ENCODE data around the gene PLOD3.

The PLOD3 gene

GRCh38 chr7:101166648-101166908 lies 50.8 kb downstream of the PLOD3 start:
- H3K36me3 ChIP-seq (ENCODE audit: insufficient read depth, insufficient read length, low read length) = no peaks in the 10 kb centered on the region
- H3K4me3 ChIP-seq (ENCODE audit: insufficient read length, low read depth) = peak overlapping the region; percentile 34
- peaks cover 53% of the 10 kb centered on the region for H3K27me3 ChIP-seq (ENCODE audit: insufficient read depth, insufficient read length)
- H3K4me1 ChIP-seq (ENCODE audit: insufficient read depth, insufficient read length) = peaks cover 14% of the 10 kb centered on the region
- TF ChIP-seq YY1 (IDR thresholded peaks at IDR 0.05; ENCODE audit: insufficient read depth, insufficient read length) = no peak
- no peak for TF ChIP-seq SUZ12 (IDR thresholded peaks at IDR 0.05; ENCODE audit: extremely low read depth, insufficient read depth, insufficient read length)
- no peak for TF ChIP-seq ZNF274 (IDR thresholded peaks at IDR 0.05; ENCODE audit: low read depth, low read length)
- no peaks in the 10 kb centered on the region for H3K9me3 ChIP-seq (ENCODE audit: insufficient read depth, low read length)
- H3K9ac ChIP-seq (ENCODE audit: insufficient read length, low read depth) = peak overlapping the region; percentile 6
- no peak for DNase-seq (ENCODE audit: low read depth, low spot score)

- no peak for TF ChIP-seq YY1 (IDR thresholded peaks at IDR 0.05; ENCODE audit: insufficient read depth, insufficient read length)
- TF ChIP-seq ZNF274 (IDR thresholded peaks at IDR 0.05; ENCODE audit: low read depth, low read length) = no peak
- TF ChIP-seq SUZ12 (IDR thresholded peaks at IDR 0.05; ENCODE audit: extremely low read depth, insufficient read depth, insufficient read length) = no peak
- DNase-seq (ENCODE audit: low read depth, low spot score) = no peak
- Histone ChIP-seq H3K9me3 (ENCODE audit: insufficient read depth, low read length) (no peaks in the 10 kb centered on the region), H3K27me3 (ENCODE audit: insufficient read depth, insufficient read length) (peaks cover 48% of the 10 kb centered on the region), H3K36me3 (ENCODE audit: insufficient read depth, insufficient read length, low read length) (no peaks in the 10 kb centered on the region), H3K9ac (ENCODE audit: insufficient read length, low read depth) (peak overlapping the region; percentile 61), H3K4me1 (ENCODE audit: insufficient read depth, insufficient read length) (peaks cover 11% of the 10 kb centered on the region), H3K4me3 (ENCODE audit: insufficient read length, low read depth) (peak overlapping the region; percentile 49)
Measured at GRCh38 chr7:101165958-101166647, 51.3 kb downstream of the PLOD3 start.

GRCh38 chr7:101165075-101165957 lies 52.1 kb downstream of the PLOD3 start, which contains the start of gene VGF:
VGF (minus strand) TSS chr7:101165569; CDS start chr7:101164843, 726 bp downstream.
- Histone ChIP-seq H3K9ac (ENCODE audit: insufficient read length, low read depth) (peak within 1 kb of the TSS; percentile 85), H3K4me3 (ENCODE audit: insufficient read length, low read depth) (peak within 1 kb of the TSS; percentile 66), H3K9me3 (ENCODE audit: insufficient read depth, low read length) (no peaks in the 10 kb centered on the region), H3K36me3 (ENCODE audit: insufficient read depth, insufficient read length, low read length) (peaks cover 2% of the 10 kb centered on the region), H3K27me3 (ENCODE audit: insufficient read depth, insufficient read length) (peaks cover 40% of the 10 kb centered on the region), H3K4me1 (ENCODE audit: insufficient read depth, insufficient read length) (peaks cover 13% of the 10 kb centered on the region)
- TF ChIP-seq SUZ12 (IDR thresholded peaks at IDR 0.05; ENCODE audit: extremely low read depth, insufficient read depth, insufficient read length) = no peak
- no peak for TF ChIP-seq YY1 (IDR thresholded peaks at IDR 0.05; ENCODE audit: insufficient read depth, insufficient read length)
- TF ChIP-seq ZNF274 (IDR thresholded peaks at IDR 0.05; ENCODE audit: low read depth, low read length) = no peak
- peak; percentile 90 for DNase-seq (ENCODE audit: low read depth, low spot score)

GRCh38 chr7:101164071-101164840 lies 53.1 kb downstream of the PLOD3 start:
- Histone ChIP-seq H3K4me3 (ENCODE audit: insufficient read length, low read depth) (peak overlapping the region; percentile 66), H3K36me3 (ENCODE audit: insufficient read depth, insufficient read length, low read length) (peaks cover 11% of the 10 kb centered on the region), H3K4me1 (ENCODE audit: insufficient read depth, insufficient read length) (peaks cover 15% of the 10 kb centered on the region), H3K9ac (ENCODE audit: insufficient read length, low read depth) (peak overlapping the region; percentile 85), H3K9me3 (ENCODE audit: insufficient read depth, low read length) (no peaks in the 10 kb centered on the region), H3K27me3 (ENCODE audit: insufficient read depth, insufficient read length) (peaks cover 30% of the 10 kb centered on the region)
- DNase-seq (ENCODE audit: low read depth, low spot score) = no peak
- TF ChIP-seq YY1 (IDR thresholded peaks at IDR 0.05; ENCODE audit: insufficient read depth, insufficient read length) (no peak), SUZ12 (IDR thresholded peaks at IDR 0.05; ENCODE audit: extremely low read depth, insufficient read depth, insufficient read length) (no peak), ZNF274 (IDR thresholded peaks at IDR 0.05; ENCODE audit: low read depth, low read length) (no peak)

GRCh38 chr7:101163279-101164070 lies 53.9 kb downstream of the PLOD3 start:
- Histone ChIP-seq H3K4me1 (ENCODE audit: insufficient read depth, insufficient read length) (peaks cover 18% of the 10 kb centered on the region), H3K4me3 (ENCODE audit: insufficient read length, low read depth) (peak overlapping the region; percentile 66), H3K36me3 (ENCODE audit: insufficient read depth, insufficient read length, low read length) (peaks cover 17% of the 10 kb centered on the region), H3K27me3 (ENCODE audit: insufficient read depth, insufficient read length) (peaks cover 22% of the 10 kb centered on the region), H3K9me3 (ENCODE audit: insufficient read depth, low read length) (no peaks in the 10 kb centered on the region), H3K9ac (ENCODE audit: insufficient read length, low read depth) (peak overlapping the region; percentile 85)
- DNase-seq (ENCODE audit: low read depth, low spot score) = no peak
- TF ChIP-seq YY1 (IDR thresholded peaks at IDR 0.05; ENCODE audit: insufficient read depth, insufficient read length) = no peak
- no peak for TF ChIP-seq ZNF274 (IDR thresholded peaks at IDR 0.05; ENCODE audit: low read depth, low read length)
- no peak for TF ChIP-seq SUZ12 (IDR thresholded peaks at IDR 0.05; ENCODE audit: extremely low read depth, insufficient read depth, insufficient read length)

GRCh38 chr7:101162551-101163278 lies 54.7 kb downstream of the PLOD3 start:
- Histone ChIP-seq H3K4me3 (ENCODE audit: insufficient read length, low read depth) (peak overlapping the region; percentile 50), H3K4me1 (ENCODE audit: insufficient read depth, insufficient read length) (peaks cover 18% of the 10 kb centered on the region), H3K9me3 (ENCODE audit: insufficient read depth, low read length) (no peaks in the 10 kb centered on the region), H3K9ac (ENCODE audit: insufficient read length, low read depth) (peak overlapping the region; percentile 74), H3K27me3 (ENCODE audit: insufficient read depth, insufficient read length) (peaks cover 14% of the 10 kb centered on the region), H3K36me3 (ENCODE audit: insufficient read depth, insufficient read length, low read length) (peaks cover 24% of the 10 kb centered on the region)
- no peak for DNase-seq (ENCODE audit: low read depth, low spot score)
- TF ChIP-seq YY1 (IDR thresholded peaks at IDR 0.05; ENCODE audit: insufficient read depth, insufficient read length) (no peak), ZNF274 (IDR thresholded peaks at IDR 0.05; ENCODE audit: low read depth, low read length) (no peak), SUZ12 (IDR thresholded peaks at IDR 0.05; ENCODE audit: extremely low read depth, insufficient read depth, insufficient read length) (no peak)

Data from NT2/D1 (cell line).